Epithelial cell of esophagus (primary cell): ENCODE results near the gene CAPSL.
"Not testable (repeated sequence)": the region's sequence is repeated elsewhere in the genome, so short reads cannot be mapped to it uniquely, and the experiment has no call there.

ENCODE experiments used
- DNase-seq: peaks from one replicate; pipeline ENCODE4 v3.0.0; 2010; ENCODE audit warnings: low read depth
- H3K4me3 ChIP-seq: 2 replicates; pipeline ENCODE4 v1.5.1; 2011; ENCODE audit warnings: mild to moderate bottlenecking, low read length, control low read depth
- TF ChIP-seq, protein P1 (sequence below): IDR thresholded peaks from 2 replicates; pipeline ENCODE4 v1.5.1; 2011; ENCODE audit warnings: low read depth, mild to moderate bottlenecking, low read length, control low read depth, inconsistent platforms; ENCODE audit not compliant: insufficient read depth; ENCODE audit errors: missing control alignments

The CAPSL gene

DNA sequence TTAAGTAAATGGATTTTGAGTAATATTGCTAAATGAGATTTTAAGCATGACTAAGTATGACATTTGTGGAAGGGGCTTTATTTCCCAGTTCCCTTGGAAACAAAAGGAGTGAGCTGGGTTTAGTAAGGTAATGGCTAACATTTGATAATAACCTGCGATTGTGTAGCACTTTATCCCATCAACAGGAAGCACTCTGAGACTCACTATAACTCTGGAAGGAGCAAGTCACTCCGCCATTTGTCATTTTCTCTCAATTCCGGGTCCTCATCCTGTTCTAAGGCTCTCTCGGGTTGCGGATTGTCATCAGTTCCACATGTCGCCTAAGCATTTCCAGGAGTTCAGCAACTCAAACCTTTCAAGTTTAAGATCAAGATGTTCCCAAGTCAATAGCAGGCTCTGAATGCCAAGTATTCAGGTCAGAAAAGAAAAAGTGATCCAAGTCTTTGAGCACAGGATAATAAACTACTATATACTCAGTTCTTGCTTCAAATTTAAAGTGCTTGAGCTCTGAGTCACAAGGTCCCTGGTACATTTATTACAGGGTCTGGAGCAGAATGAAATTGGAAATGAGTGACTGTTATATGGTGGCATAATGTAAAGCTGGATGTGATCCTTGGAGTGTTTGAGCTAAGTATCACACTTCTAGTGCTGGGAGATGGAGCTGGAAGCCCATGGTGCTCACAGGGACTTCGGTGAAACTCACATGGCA is 39.3 kb downstream of the CAPSL start:
- H3K4me3 ChIP-seq = no peak overlapping the region
- DNase-seq = no peak
- TF ChIP-seq, protein P1, sequence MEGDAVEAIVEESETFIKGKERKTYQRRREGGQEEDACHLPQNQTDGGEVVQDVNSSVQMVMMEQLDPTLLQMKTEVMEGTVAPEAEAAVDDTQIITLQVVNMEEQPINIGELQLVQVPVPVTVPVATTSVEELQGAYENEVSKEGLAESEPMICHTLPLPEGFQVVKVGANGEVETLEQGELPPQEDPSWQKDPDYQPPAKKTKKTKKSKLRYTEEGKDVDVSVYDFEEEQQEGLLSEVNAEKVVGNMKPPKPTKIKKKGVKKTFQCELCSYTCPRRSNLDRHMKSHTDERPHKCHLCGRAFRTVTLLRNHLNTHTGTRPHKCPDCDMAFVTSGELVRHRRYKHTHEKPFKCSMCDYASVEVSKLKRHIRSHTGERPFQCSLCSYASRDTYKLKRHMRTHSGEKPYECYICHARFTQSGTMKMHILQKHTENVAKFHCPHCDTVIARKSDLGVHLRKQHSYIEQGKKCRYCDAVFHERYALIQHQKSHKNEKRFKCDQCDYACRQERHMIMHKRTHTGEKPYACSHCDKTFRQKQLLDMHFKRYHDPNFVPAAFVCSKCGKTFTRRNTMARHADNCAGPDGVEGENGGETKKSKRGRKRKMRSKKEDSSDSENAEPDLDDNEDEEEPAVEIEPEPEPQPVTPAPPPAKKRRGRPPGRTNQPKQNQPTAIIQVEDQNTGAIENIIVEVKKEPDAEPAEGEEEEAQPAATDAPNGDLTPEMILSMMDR = no peak

DNA sequence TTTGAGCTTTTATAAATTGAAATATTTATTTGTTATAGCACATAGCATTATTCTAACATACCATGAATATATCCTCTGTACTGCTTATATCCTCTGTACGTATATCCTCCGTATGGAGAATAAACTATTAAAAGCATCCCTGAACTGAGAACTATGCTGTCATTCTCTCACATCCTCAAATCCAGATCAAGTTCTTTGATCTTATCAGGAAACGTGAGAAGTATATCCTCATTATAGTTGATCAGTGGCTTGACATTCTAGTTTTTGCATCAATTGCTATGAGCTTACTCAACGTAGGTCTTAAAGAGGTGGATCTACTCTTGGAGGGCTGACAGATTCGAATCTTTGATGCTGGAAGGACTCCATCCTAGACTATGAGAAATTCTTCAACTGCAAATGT is 44.3 kb downstream of the CAPSL start:
- TF ChIP-seq, protein P1 = no peak
- H3K4me3 ChIP-seq = no peak overlapping the region
- DNase-seq = no peak

DNA sequence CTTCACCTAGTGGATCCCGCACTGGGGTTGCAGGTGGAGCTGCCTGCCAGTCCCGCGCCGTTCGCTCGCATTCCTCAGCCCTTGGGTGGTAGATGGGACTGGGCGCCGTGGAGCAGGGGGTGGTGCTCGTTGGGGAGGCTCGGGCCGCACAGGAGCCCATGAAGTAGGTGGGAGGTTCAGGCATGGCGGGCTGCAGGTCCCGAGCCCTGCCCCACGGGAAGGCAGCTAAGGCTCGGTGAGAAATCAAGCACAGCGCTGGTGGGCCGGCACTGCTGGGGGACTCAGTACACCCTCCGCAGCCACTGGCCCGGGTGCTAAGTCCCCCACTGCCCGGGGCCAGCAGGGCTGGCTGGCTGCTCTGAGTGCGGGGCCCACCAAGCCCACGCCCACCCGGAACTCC is 45.6 kb downstream of the CAPSL start:
- H3K4me3 ChIP-seq, DNase-seq: not testable (repeated sequence)

DNA sequence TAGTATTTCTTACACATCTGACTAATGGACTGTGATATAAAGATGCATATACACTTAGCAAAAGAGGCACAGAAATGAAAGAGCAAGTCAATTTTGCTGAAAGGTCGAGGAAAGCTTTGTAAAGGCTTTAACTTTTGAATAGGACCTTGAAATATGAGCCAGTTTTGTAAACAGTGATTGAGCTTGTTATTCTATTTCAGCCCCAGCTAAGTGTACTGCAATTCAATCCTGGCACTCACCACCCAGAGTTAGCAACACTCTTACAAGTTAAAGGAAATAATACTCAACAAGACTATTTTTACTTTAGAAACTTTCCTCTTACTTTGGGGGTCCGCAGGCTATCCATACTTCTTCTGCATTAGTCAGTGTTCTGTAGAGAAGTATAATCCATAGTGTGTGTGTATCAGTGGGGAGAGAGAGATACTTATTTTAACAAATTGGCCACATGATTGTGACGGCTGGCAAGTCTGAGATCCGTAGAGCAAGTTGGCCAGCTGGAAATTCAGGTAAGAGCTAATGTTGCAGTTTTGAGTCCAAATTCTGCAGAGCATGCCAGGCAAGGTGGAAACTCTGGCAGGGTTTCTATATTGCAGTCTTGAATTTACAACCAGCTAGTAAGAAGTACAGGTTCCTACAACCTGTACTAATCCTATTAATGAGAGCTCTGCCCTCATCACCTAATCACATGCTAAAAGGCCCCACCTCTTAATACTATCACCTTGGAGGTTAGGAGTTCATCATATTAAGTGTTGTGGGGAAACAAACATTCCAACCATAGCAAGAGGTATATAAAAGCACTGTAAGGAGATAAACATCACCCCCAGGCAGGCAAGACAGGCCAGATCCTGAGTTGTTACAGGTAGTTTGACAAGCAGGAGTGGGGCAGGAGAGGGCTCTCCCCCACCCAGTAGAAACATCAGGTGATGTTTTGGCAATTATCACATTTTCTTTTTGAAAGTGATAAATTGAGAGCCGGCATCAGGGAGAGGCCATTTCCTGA is 48.1 kb downstream of the CAPSL start:
- TF ChIP-seq, protein P1 = no peak
- DNase-seq = peak; percentile 38
- no peak overlapping the region for H3K4me3 ChIP-seq

GRCh38 chr5:35887321-35888100 is 50.9 kb downstream of the CAPSL start:
- no peak for DNase-seq

DNA sequence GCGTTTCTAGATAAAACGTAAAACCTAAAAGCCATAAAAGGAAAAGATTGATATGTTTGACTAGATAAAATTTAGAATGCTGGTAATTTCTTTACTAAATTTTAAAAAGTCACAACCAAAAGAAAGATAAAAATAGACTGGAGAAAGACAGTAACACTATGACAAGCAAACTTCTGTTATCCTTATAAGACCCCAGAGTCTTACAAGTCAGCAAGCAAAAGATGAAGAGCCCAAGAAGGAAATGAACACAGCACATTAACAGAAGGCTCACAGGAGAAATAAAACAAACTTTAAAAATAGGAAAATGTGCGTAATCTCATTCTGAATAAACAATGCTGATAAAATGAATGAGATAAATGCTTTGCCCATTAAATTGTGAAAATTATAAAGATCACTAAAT is 52.0 kb downstream of the CAPSL start:
- DNase-seq = no peak
- H3K4me3 ChIP-seq = no peak overlapping the region
- TF ChIP-seq, protein P1 = no peak

More at GRCh38 chr5:35887321-35888100, 50.9 kb downstream of the CAPSL start:
- TF ChIP-seq, protein P1 = no peak
- H3K4me3 ChIP-seq = no peak overlapping the region

GRCh38 chr5:35884773-35885172 is 53.6 kb downstream of the CAPSL start:
- no peak overlapping the region for H3K4me3 ChIP-seq
- TF ChIP-seq, protein P1 = no peak
- no peak for DNase-seq
